ENCODE data around the gene CIAO2B. TPM values are rescaled to one million over a fixed set of nuclear protein-coding genes. Genes with fewer than 3 reads are reported as not detected.
"Not testable (repeated sequence)": the region's sequence is repeated elsewhere in the genome, so short reads cannot be mapped to it uniquely, and the experiment has no call there.

Gene CIAO2B
- total RNA-seq = 159 and 180 TPM in 2 replicates

DNA sequence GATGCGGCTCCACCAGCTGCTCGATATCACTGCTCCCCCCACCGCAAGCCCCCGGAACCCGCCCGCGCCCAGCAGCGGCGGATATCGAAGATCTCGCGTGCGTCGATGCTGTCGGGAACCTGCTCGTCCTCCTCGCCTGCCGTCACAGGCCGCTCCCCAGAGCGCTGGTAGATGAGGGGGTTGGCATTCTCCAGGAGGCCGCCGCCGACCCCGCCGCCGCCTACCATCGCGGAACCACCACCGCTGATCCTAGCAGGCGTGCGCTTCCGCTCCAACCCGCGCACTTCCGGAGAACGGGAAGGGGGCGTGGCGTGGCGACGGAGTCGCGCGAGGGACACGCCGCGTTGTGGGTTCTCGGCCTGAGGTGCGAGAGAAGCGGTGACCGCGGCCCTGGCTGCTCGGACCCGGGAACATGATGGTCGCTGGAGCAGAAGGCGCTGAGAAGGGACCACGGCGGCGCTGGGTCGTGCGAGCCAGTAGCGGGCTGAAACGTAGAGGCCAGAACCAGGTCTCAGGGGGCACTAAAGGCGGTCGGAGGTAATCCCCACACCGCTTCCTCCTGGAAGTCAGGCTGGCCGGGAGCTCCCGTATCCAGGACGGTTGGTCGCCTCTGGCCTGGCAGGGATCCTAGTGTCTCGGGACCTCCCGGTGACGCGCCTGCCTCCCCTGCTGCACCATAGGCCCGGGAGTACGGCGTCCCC, at the start of gene CIAO2B:
Gene CIAO2B (minus strand): TSS at position 265 of the 701 bp plus-strand sequence. CDS start 38 bp downstream, at position 227.
- DNase-seq (ENCODE audit: low read depth, low spot score) = peak; percentile 52

DNA sequence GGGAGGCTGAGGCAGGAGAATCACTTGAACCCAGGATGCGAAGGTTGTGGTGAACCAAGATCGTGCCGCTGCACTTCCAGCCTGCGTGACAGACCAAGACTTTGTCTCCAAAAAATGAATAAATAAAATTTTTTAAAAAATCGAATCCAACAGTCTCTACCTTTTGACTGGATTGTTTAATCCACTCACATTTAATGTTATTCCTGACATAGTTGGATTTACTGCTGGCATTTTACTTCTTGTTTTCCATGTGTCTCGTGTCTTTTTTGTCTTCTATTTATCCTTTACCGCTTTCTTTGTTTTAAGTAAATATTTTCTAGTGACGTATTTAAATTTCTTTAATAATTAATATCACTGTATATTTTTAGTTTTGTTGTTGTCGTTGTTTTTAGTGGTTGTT, 48.8 kb upstream of the CIAO2B start:
- DNase-seq (ENCODE audit: low read depth, low spot score) = no peak

DNA sequence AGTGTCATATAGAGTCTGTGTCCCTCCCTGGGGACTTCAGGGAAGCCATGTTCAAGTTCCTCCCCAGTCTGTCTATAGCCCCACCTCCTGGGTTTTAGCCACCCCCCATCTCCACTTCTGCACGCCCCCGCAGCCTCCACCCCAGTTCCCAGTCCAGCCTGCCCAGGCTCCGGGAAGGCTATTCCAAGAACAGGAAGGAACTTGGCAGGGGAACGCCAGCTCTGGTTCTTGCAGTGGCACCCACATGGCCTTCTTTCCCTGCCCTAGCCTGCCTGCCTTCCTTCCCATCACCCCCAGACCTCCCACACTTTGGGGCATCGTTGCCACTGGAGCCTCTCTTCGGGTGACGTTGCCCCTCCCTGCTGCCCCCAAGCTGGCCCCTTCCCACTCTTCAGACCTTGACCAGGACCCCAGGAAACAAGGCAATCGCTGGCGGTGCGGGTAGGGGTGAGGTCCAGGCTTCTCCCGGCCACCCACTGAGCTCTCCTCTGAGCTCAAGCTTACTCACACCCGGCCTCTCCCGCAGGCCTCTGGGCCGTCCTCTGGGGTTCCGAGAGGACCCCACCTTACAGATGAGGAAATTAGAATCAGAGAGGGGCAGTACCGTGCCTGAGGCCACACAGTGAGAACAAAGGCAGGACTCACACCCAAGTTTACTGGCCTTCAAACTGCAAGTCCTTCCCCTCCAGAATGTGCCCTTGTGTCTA, 45.0 kb upstream of the CIAO2B start:
- DNase-seq (ENCODE audit: low read depth, low spot score) = no peak

DNA sequence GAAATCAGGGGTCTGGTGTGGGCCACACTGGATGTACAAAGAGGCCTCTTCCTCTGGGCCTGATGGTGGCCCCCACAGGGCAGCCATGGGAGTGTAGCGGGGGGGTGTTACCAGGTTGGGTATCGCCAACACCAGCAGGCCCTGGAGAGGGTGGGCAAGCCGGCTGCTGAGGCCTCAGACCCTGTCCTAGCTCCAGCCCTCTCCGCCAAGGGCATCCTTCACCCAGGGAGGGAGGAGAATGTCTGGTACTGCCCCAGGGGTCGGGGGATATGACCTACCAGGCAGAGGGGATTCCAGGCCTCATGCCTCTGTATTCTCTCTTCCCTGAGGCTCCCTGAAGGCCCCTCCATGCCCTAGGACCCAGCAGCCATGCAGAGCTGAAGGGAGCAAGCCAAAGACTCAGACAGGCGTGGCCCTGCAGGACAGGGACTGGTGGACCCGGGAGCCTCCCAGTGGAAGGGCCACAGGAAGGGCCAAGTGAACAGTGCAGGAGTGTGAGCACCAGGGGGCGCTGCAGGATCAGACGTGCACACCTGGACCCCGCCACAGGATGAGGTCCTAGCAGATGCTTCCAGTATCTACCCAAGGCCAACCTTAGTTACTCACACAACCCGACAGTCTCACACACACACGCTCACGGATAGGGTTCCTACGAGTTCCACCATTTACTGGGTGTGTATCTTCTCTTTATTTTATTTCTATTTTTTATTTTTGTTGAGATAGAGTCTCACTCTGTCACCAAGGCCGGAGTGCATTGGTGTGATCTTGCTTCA, 43.3 kb upstream of the CIAO2B start:
- DNase-seq (ENCODE audit: low read depth, low spot score) = peak; percentile 44

GRCh38 chr16:66976746-66977145, 42.5 kb upstream of the CIAO2B start:
- no peak for DNase-seq (ENCODE audit: low read depth, low spot score)

DNA sequence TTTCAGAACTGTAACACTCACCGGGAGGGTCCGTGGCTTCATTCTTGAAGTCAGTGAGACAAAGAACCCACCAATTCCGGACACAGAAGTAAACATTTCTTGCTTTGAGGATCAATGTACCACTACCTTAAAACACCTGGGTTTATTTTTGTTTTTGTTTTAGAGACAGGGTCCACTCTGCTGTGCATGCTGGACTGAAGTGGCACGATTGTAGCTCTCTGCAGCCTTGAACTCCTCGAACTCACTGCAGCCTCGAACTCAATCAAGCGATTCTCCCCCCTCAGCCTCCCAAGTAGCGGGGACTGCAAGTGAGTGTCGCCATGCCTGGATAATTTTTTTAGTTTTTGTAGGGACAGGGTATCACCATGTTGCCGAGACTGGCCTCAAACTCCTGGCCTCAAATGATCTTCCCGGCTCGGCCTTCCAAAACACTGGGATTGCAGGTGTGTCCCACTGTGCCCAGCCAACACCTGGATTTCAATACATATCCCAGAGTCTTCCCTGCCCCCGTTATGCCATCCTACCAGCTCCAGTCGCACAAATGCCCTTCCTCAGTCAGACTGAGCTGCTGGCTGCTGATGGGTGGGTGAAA, 41.2 kb upstream of the CIAO2B start:
- DNase-seq (ENCODE audit: low read depth, low spot score) = no peak

- not testable (repeated sequence) for DNase-seq (ENCODE audit: low read depth, low spot score)
Measured at GRCh38 chr16:66974932-66975246, 40.7 kb upstream of the CIAO2B start.

DNA sequence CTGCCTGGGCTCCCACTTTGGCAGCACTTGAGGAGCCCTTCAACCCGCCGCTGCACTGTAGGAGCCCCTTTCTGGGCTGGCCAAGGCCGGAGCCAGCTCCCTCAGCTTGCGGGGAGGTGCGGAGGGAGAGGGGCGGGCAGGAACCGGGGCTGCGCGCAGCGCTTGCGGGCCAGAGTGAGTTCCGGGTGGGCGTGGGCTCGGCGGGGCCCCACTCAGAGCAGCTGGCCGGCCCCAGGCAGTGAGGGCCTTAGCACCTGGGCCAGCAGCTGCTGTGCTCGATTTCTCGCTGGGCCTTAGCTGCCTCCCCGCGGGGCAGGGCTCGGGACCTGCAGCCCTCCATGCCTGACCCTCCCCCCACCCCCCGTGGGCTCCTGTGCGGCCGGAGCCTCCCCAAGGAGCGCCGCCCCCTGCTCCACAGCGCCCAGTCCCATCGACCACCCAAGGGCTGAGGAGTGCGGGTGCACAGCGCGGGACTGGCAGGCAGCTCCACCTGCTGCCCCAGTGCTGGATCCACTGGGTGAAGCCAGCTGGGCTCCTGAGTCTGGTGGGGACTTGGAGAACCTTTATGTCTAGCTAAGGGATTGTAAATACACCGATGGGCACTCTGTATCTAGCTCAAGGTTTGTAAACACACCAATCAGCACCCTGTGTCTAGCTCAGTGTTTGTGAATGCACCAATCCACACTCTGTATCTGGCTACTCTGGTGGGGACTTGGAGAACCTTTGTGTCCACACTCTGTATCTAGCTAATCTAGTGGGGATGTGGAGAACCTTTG, 40.1 kb upstream of the CIAO2B start:
- DNase-seq (ENCODE audit: low read depth, low spot score) = not testable (repeated sequence)

GRCh38 chr16:66973716-66974115, 39.5 kb upstream of the CIAO2B start:
- DNase-seq (ENCODE audit: low read depth, low spot score) = no peak

DNA sequence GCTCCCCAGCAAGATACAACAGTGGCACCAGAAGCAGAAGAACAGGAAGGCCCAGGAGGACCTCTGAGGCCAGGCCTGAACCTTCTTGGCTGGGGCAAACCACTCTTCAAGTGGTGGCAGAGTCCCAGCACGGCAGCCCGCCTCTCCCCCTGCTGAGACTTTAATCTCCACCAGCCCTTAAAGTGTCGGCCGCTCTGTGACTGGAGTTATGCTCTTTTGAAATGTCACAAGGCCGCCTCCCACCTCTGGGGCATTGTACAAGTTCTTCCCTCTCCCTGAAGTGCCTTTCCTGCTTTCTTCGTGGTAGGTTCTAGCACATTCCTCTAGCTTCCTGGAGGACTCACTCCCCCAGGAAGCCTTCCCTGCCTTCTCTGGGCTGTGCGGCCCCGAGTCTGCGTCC, 38.8 kb upstream of the CIAO2B start:
- no peak for DNase-seq (ENCODE audit: low read depth, low spot score)

GRCh38 chr16:66970775-66971720, 36.8 kb upstream of the CIAO2B start:
- DNase-seq (ENCODE audit: low read depth, low spot score) = no peak

GRCh38 chr16:66968847-66969246, 34.6 kb upstream of the CIAO2B start:
- no peak for DNase-seq (ENCODE audit: low read depth, low spot score)

GRCh38 chr16:66964049-66964448, 29.8 kb upstream of the CIAO2B start:
- no peak for DNase-seq (ENCODE audit: low read depth, low spot score)

GRCh38 chr16:66961914-66962313, 27.7 kb upstream of the CIAO2B start:
- DNase-seq (ENCODE audit: low read depth, low spot score) = no peak

DNA sequence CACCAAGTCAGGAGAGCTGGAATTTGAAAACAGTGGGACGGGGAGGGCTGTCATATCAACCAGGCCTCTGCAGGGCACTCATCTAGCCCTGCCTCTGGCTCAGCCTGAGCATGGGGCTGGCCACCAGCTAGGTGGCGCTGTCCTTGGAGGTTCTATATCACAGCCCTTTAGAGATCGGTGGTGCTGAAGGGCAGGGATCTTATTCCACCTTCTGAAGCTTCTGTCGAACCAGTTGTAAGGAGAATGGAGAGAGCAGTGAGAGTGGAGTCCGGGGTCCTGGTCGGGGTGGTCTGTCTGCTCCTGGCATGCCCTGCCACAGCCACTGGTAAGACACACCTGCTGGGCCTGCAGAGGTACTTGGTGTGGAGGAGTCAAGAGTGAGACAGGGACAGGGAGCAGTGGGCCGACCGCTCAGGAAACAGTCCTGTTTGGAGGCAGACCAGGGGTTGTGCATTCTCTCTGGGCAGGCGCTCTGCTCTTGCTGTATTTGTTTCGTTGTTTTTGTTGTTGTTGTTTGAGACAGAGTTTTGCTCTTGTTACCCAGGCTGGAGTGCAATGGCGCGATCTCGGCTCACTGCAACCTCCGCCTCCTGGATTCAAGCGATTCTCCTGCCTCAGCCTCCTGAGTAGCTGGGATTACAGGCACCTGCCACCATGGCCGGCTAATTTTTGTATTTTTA, 27.0 kb upstream of the CIAO2B start, which contains the start of gene CES3:
Gene CES3 (plus strand): TSS at position 202 of the 680 bp plus-strand sequence. CDS start 42 bp downstream, at position 244.
- peak; percentile 10 for DNase-seq (ENCODE audit: low read depth, low spot score)

DNA sequence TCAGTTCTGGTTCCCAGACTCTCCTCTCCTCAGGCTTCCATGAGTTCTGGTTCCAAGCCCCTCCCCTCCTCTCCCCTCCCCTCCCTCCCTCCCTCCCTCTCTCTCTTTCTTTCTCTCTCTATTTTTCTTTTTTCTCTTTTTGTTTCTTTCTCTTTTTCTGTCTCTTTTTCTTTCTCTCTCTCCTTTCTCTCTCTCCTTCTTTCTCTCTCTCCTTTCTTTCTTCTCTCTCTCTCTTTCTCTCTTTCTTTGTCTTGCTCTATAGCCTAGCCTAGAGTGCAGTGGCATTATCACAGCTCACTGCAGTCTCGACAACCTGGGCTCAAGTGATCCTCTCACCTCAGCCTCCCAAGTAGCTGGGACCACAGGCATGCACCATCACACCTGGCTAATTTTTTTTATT, 26.1 kb upstream of the CIAO2B start:
- no peak for DNase-seq (ENCODE audit: low read depth, low spot score)

GRCh38 chr16:66959704-66960161, 25.5 kb upstream of the CIAO2B start:
- no peak for DNase-seq (ENCODE audit: low read depth, low spot score)

DNA sequence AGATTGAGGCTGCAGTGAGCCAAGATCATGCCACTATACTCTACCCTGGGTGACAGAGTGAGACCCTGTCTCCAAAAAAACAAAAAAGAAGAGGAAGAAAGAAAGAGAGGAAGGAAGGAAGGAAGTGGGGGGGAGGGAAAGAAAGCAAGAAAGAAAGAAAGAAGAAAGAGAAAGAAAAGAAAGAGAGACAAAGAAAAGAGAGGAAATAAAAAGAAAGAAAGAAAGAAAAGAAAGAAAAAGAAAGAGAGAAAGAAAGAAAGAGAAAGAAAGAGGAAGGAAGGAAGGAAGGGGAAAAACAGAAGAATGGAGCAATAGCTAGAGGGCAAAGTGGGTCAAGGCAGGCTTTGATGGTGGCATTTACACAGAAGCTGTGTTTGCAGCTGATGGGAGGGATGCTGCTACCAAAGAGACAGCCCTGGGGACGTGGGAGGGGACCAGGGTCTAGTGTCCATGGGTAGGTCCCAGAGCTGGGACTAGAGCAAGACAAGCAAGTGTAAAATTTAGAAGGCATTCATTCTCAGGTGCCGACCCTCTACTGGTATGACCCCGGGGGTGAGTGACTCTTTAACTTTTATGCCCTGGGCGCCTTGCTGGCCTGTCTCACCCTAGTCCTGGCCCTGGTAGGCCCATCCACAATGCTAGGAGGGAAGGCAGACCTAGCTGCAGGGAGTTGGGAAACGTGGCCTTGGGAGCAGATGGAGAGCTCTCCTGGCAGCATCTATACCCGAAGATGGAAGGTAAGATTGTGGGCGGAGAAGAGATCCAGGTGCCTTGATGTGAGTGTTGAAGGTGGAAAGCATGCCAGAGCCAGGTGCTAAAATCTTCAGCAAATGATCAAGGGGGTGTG, 24.9 kb upstream of the CIAO2B start:
- DNase-seq (ENCODE audit: low read depth, low spot score) = no peak

All from pulmonary artery endothelial cell (primary cell).